Mucosa of descending colon (tissue), 3 donors: Measurements from ENCODE around the gene NLGN3. TPM values are rescaled to one million over a fixed set of nuclear protein-coding genes. Genes with fewer than 3 reads are reported as not detected.

Source experiments
- ATAC-seq: fragments of 200-7000 bp; cut with Tn5 transposase; one replicate; pipeline ENCODE4 v1.9.1; 2020; ENCODE audit warnings: mild to moderate bottlenecking, moderate library complexity
- DNase-seq, 3 donors: peaks; one replicate each; pipeline ENCODE4 v3.0.0-alpha.2; 2020
- H3K36me3 ChIP-seq: fragments of 200-600 bp; one replicate; pipeline ENCODE4 v1.8.0; 2021; ENCODE audit warnings: low read depth, mild to moderate bottlenecking
- H3K4me1 ChIP-seq: fragments of 200-600 bp; one replicate; pipeline ENCODE4 v1.8.0; 2021; ENCODE audit warnings: low read depth, mild to moderate bottlenecking
- H3K4me3 ChIP-seq: fragments of 200-600 bp; one replicate; pipeline ENCODE4 v1.8.0; 2021; ENCODE audit warnings: mild to moderate bottlenecking
- H3K9me3 ChIP-seq: fragments of 200-600 bp; one replicate; pipeline ENCODE4 v1.8.0; 2021; ENCODE audit warnings: mild to moderate bottlenecking
- CTCF ChIP-seq: fragments of 200-600 bp; IDR thresholded peaks from one replicate; pipeline ENCODE4 v1.8.0; 2022; ENCODE audit warnings: antibody characterized with exemption, mild to moderate bottlenecking
- intact Hi-C, 2 donors: fragments of 100-400 bp; cut with DNase I in 1 of 2; cut with micrococcal nuclease in 1 of 2; formaldehyde crosslinking; loops; one replicate each; pipeline versions ENCODE4 v1.11.0 to v1.11.1; 2022; cut with DNase I, micrococcal nuclease
- total RNA-seq, 3 donors: library from RNA; stranded (reverse); fragmentation: NEBNext Ultra II Directional in 2 of 3; extraction: Animal tissue kit (Norgen Biotek cat#: 25700) in 2 of 3; gene quantifications; one replicate each; pipeline versions ENCODE4 v1.2.1 to v1.2.4, GENCODE V29; 2021 to 2023
- donor health status: DM: no; HTN: no; CAD: no; lungs with moderate emphysema.
- donor health status: DM: no; HTN: no; CAD: no.
- donor health status: DM: no; HTN: yes; CAD: no.

NLGN3 gene
- total RNA-seq, 3 donors from 2014 or later = 0.46 to 3.1 (median 0.94) TPM

DNA sequence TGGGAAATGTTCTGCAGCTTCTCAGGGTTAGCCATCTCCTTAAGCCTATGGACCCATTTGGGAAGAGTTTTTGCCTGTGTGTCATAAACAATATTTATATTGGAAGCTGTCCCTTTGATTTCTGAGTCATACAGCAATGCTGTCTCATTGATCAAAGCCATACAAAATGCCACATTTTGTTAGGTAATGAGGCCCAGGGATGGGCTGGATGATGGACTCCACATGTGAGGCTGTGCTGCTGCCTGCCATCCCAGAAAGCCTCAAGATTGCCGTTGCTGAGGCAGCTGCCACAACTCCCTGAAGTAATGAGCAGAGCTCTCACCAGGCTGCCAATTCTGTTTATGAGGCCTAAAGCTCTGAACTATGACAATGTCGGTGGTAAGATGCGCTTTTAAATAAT, 66.2 kb downstream of the NLGN3 start:
- H3K4me3 ChIP-seq = no peak overlapping the region
- no peaks in the 10 kb centered on the region for H3K36me3 ChIP-seq
- no peaks in the 10 kb centered on the region for H3K9me3 ChIP-seq
- TF ChIP-seq CTCF = no peak
- no peak for DNase-seq
- ATAC-seq = no peak
- peaks cover 4% of the 10 kb centered on the region for H3K4me1 ChIP-seq
- intact Hi-C loops = no loop called here

DNA sequence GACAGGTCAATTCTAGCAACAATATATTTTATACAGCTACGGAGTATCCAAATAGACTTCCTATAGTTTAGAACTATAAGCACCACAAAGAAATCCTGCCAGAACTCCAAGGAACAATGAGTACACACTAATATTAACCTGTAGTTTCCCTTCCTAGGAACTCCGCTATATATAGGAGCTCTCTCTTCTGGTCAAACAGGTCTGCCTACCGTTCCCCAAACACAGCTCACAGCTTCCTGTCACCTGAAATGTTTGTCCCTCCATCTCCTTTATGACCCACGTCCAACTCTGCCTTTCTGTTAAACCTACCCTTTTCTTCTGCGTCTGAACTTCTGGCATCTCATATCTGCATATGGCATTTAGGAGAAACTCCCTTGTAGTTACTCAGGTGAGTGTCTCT, 67.9 kb downstream of the NLGN3 start:
- no peak for ATAC-seq
- H3K4me1 ChIP-seq = peaks cover 4% of the 10 kb centered on the region
- DNase-seq = no peak
- TF ChIP-seq CTCF = no peak
- intact Hi-C loops = no loop called here
- H3K9me3 ChIP-seq = no peaks in the 10 kb centered on the region
- H3K36me3 ChIP-seq = no peaks in the 10 kb centered on the region
- no peak overlapping the region for H3K4me3 ChIP-seq

DNA sequence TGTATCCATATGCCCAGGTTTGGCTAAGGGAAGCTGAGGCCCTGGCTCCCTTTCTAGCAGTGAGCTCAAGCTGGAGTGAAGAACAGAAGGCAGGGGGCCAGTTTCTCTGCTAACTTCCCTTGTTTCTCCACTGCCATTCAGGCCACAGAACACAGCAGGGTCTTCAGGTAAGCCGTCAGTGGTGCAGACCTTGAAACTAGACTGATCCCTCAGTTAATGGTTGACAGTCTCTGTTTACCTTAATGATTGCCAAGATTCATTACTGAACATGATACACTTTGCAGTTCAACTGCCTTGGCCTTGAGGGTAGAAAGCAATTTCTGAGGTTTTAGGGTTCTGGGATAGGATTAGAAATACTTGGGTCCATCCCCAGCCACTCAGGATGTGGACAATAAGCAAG, 69.5 kb downstream of the NLGN3 start:
- Histone ChIP-seq H3K4me1 (peaks cover 4% of the 10 kb centered on the region), H3K9me3 (no peaks in the 10 kb centered on the region), H3K4me3 (no peak overlapping the region), H3K36me3 (no peaks in the 10 kb centered on the region)
- DNase-seq (no peak), ATAC-seq (no peak)
- intact Hi-C loops = no loop called here
- no peak for TF ChIP-seq CTCF

DNA sequence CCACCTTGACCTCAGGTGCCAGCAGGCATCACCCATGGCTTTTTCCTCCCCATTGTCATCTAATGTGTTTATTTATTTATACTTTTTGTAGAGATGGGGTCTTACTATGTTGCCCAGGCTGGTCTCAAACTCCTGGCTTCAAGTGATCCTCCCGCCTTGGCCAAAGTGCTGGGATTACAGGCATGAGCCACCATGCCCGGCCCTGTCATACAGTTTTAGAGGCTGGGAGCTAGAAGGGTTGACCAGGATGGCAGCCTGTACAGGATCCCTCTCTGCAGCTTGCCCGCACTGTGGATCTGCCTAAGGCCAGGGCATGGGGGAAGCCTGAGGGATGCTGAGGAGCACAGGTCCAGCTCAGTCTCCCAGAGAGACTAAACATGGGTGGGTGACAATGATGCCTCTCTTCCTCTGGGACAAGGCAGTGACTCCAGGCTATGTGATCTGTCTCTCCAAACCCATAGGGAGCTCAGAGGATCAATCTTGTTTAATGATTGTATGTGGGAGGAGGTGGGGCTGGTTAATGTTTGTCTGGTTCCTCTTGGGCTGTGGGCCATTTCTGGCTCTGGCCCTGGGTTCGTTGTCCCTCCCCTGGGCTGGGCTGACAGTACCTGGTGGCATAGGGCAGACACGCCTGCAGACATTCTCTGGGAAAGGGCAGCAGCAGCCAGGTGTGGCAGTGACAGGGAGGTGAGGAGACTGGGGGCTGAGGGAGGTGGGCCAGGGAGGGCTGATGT, 70.1 kb downstream of the NLGN3 start:
- no peaks in the 10 kb centered on the region for H3K36me3 ChIP-seq
- H3K4me3 ChIP-seq = no peak overlapping the region
- no peaks in the 10 kb centered on the region for H3K9me3 ChIP-seq
- ATAC-seq (peak; percentile 93), DNase-seq (peak; percentile 81 to 88 (median 81))
- intact Hi-C loops = no loop called here
- H3K4me1 ChIP-seq = peaks cover 4% of the 10 kb centered on the region
- no peak for TF ChIP-seq CTCF

- TF ChIP-seq CTCF = no peak
- Histone ChIP-seq H3K4me1 (peaks cover 4% of the 10 kb centered on the region), H3K4me3 (peak overlapping the region; percentile 6), H3K9me3 (no peaks in the 10 kb centered on the region), H3K36me3 (no peaks in the 10 kb centered on the region)
- DNase-seq (peak in 2 of 3 donors; percentile 24 to 34), ATAC-seq (peak; percentile 52)
- intact Hi-C loops = no loop called here
Measured at GRCh38 chrX:71215338-71215912, 70.8 kb downstream of the NLGN3 start.
